ENCODE measurements around the gene MYL11. TPM values are rescaled to one million over a fixed set of nuclear protein-coding genes. Genes with fewer than 3 reads are reported as not detected.

The MYL11 gene
- polyA plus RNA-seq, 2 of the 4 experiments (the other 2 are of a cell fraction) = 0.46 TPM; not detected in 1

DNA sequence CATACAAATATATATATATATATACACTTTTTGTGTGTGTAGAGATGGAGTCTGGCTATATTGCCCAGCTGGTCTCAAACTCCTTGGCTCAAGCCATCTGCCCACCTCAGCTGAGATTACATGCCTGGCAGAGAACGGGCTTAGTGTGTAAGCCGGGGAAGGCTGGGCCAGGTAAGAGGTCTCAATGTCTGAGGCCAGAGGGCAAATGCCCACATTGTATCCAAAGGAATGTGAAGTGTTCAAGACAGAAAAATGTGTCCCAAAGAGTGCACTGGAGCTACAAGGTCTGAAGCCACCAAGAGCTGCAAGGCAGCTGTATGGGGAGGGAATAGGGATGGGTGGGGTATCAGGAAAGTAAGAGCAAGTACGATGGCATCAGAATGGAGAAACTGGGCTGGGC lies 28.3 kb upstream of the MYL11 start (continued):
- no peak for TF ChIP-seq TFCP2L1 (CRISPR knock-in tag; IDR thresholded peaks at IDR 0.05)
- no peak for TF ChIP-seq MAFK (IDR thresholded peaks at IDR 0.05; ENCODE audit: partially characterized antibody)
- no peak for TF ChIP-seq ZSCAN20 (CRISPR knock-in tag; IDR thresholded peaks at IDR 0.05)

DNA sequence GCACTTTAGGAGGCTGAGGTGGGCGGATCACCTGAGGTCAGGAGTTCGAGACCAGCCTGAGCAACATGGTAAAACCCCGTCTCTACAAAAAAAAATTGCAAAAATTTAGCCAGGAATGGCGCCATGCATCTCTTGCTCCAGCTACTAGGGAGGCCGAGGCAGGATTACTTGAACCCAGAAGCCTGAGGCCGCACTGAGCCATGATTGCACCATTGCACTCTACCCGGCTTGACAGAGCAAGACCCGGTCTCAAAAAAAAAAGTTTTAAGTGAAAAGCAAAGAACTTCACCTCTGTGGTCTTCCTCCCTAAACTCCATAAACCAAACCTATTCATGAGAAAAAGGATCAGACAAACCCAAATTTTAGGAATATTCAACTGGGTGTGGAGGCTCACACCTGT lies 26.5 kb upstream of the MYL11 start:
- H3K4me2 ChIP-seq = no peak overlapping the region
- whole genome bisulfite sequencing (ENCODE audit: missing lambda C conversion rate) = 92% methylated on average over 8 of the region's 8 CpGs
- peaks cover 20% of the 10 kb centered on the region for H3K4me1 ChIP-seq
- ChIA-PET CTCF (no interaction called here), POLR2A (no interaction called here)
- DNase-seq (ENCODE audit: low read depth in 1 of 2, low spot score in 1 of 2) (no peak), FAIRE-seq (no peak), ATAC-seq (no peak)
- TF ChIP-seq, protein P1, sequence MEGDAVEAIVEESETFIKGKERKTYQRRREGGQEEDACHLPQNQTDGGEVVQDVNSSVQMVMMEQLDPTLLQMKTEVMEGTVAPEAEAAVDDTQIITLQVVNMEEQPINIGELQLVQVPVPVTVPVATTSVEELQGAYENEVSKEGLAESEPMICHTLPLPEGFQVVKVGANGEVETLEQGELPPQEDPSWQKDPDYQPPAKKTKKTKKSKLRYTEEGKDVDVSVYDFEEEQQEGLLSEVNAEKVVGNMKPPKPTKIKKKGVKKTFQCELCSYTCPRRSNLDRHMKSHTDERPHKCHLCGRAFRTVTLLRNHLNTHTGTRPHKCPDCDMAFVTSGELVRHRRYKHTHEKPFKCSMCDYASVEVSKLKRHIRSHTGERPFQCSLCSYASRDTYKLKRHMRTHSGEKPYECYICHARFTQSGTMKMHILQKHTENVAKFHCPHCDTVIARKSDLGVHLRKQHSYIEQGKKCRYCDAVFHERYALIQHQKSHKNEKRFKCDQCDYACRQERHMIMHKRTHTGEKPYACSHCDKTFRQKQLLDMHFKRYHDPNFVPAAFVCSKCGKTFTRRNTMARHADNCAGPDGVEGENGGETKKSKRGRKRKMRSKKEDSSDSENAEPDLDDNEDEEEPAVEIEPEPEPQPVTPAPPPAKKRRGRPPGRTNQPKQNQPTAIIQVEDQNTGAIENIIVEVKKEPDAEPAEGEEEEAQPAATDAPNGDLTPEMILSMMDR (IDR thresholded peaks at IDR 0.05) = no peak
- TF ChIP-seq KDM5A (IDR thresholded peaks at IDR 0.05) (no peak), CHD4 (IDR thresholded peaks at IDR 0.05; ENCODE audit: borderline replicate concordance) (no peak), SREBF2 (IDR thresholded peaks at IDR 0.05) (no peak), POLR2A (IDR thresholded peaks at IDR 0.05; ENCODE audit: low read length) (no peak), FOSL2 (IDR thresholded peaks at IDR 0.05) (no peak), FOSL2 (CRISPR knock-in tag; IDR thresholded peaks at IDR 0.05) (no peak), SMC3 (IDR thresholded peaks at IDR 0.05) (no peak), MAZ (IDR thresholded peaks at IDR 0.05; ENCODE audit: borderline replicate concordance, low read depth, low read length) (no peak), JUN (IDR thresholded peaks at IDR 0.05) (no peak), RARB (CRISPR knock-in tag; IDR thresholded peaks at IDR 0.05) (no peak)
- TF ChIP-seq, protein P2, sequence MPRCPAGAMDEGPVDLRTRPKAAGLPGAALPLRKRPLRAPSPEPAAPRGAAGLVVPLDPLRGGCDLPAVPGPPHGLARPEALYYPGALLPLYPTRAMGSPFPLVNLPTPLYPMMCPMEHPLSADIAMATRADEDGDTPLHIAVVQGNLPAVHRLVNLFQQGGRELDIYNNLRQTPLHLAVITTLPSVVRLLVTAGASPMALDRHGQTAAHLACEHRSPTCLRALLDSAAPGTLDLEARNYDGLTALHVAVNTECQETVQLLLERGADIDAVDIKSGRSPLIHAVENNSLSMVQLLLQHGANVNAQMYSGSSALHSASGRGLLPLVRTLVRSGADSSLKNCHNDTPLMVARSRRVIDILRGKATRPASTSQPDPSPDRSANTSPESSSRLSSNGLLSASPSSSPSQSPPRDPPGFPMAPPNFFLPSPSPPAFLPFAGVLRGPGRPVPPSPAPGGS (IDR thresholded peaks at IDR 0.05) = no peak
- TF ChIP-seq, protein P3, sequence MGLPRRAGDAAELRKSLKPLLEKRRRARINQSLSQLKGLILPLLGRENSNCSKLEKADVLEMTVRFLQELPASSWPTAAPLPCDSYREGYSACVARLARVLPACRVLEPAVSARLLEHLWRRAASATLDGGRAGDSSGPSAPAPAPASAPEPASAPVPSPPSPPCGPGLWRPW (IDR thresholded peaks at IDR 0.05) = no peak
- TF ChIP-seq, protein P4, sequence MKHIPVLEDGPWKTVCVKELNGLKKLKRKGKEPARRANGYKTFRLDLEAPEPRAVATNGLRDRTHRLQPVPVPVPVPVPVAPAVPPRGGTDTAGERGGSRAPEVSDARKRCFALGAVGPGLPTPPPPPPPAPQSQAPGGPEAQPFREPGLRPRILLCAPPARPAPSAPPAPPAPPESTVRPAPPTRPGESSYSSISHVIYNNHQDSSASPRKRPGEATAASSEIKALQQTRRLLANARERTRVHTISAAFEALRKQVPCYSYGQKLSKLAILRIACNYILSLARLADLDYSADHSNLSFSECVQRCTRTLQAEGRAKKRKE (CRISPR knock-in tag; IDR thresholded peaks at IDR 0.05; ENCODE audit: low read depth) = no peak
- H3K27ac ChIP-seq = no peak overlapping the region
- H3K9me3 ChIP-seq = no peaks in the 10 kb centered on the region
- H3K4me3 ChIP-seq = no peak overlapping the region

DNA sequence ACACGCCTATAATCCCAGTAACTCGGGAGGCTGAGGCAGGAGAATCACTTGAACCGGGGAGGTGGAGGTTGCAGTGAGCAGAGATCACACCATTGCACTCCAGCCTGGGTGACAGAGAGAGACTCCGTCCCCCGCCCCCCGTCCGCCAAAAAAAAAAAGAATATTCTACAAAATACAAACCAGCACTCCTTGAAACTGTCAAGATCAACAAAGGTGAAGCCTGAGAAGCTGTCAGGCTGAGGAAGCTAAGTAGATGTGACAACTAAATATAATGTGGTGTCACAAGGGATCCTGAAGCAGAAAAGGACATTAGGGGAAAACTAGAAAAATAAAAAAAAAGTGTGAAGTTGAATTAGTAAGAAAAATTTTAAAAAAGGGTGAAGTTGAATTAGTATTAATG lies 25.7 kb upstream of the MYL11 start:
- CTCF ChIA-PET = interaction anchor here (0.6 kb wide), 1 partner anchor 135 kb away, joined by 6 read pairs; no protein-coding TSS in a partner anchor
- ATAC-seq = no peak

More for the DNA sequence above, 25.7 kb upstream of the MYL11 start:
- H3K4me1 ChIP-seq = peaks cover 28% of the 10 kb centered on the region
- no peak for FAIRE-seq
- H3K4me2 ChIP-seq = no peak overlapping the region
- no peaks in the 10 kb centered on the region for H3K9me3 ChIP-seq
- H3K27ac ChIP-seq = no peak overlapping the region
- POLR2A ChIA-PET = no interaction called here
- TF ChIP-seq CBX8 (IDR thresholded peaks at IDR 0.05) (no peak), RAD21 (conservative IDR thresholded peaks at IDR 0.05 in 1 of 2, IDR thresholded peaks at IDR 0.05 in 1 of 2) (no peak), POLR2AphosphoS2 (conservative IDR thresholded peaks at IDR 0.05; ENCODE audit: low read length) (no peak), ZSCAN20 (CRISPR knock-in tag; IDR thresholded peaks at IDR 0.05) (no peak), HOXA7 (CRISPR knock-in tag; IDR thresholded peaks at IDR 0.05) (no peak), NFE2L2 (conservative IDR thresholded peaks at IDR 0.05; ENCODE audit: low read length) (no peak), MAFK (IDR thresholded peaks at IDR 0.05; ENCODE audit: partially characterized antibody) (no peak), CHD4 (IDR thresholded peaks at IDR 0.05; ENCODE audit: borderline replicate concordance) (no peak), KDM1A (IDR thresholded peaks at IDR 0.05; ENCODE audit: low read depth) (no peak), EP300 (IDR thresholded peaks at IDR 0.05) (no peak), RCOR1 (IDR thresholded peaks at IDR 0.05; ENCODE audit: low read depth, low read length) (no peak), SREBF2 (IDR thresholded peaks at IDR 0.05) (no peak), BHLHE40 (IDR thresholded peaks at IDR 0.05; ENCODE audit: low read depth, low read length) (no peak), ZFP36 (IDR thresholded peaks at IDR 0.05; ENCODE audit: borderline replicate concordance, partially characterized antibody) (no peak), RNF2 (IDR thresholded peaks at IDR 0.05; ENCODE audit: borderline replicate concordance, low read depth) (no peak), TP53 (CRISPR knock-in tag; IDR thresholded peaks at IDR 0.05) (no peak), HDAC2 (IDR thresholded peaks at IDR 0.05) (no peak)
- TF ChIP-seq, protein P5, sequence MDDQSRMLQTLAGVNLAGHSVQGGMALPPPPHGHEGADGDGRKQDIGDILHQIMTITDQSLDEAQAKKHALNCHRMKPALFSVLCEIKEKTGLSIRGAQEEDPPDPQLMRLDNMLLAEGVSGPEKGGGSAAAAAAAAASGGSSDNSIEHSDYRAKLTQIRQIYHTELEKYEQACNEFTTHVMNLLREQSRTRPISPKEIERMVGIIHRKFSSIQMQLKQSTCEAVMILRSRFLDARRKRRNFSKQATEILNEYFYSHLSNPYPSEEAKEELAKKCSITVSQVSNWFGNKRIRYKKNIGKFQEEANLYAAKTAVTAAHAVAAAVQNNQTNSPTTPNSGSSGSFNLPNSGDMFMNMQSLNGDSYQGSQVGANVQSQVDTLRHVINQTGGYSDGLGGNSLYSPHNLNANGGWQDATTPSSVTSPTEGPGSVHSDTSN (IDR thresholded peaks at IDR 0.05) = no peak
- TF ChIP-seq, protein P1 (IDR thresholded peaks at IDR 0.05) = no peak
- WGBS (ENCODE audit: missing lambda C conversion rate) = 87% methylated on average over 7 of the region's 7 CpGs
- no peak for DNase-seq (ENCODE audit: low read depth in 1 of 2, low spot score in 1 of 2)
- H3K4me3 ChIP-seq = no peak overlapping the region
